Measurements from ENCODE around the gene RASSF8. TPM values are rescaled to one million over a fixed set of nuclear protein-coding genes. Genes with fewer than 3 reads are reported as not detected.

The RASSF8 gene, protein sequence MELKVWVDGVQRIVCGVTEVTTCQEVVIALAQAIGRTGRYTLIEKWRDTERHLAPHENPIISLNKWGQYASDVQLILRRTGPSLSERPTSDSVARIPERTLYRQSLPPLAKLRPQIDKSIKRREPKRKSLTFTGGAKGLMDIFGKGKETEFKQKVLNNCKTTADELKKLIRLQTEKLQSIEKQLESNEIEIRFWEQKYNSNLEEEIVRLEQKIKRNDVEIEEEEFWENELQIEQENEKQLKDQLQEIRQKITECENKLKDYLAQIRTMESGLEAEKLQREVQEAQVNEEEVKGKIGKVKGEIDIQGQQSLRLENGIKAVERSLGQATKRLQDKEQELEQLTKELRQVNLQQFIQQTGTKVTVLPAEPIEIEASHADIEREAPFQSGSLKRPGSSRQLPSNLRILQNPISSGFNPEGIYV
- 10 to 100 TPM; 32.0 to 79.5 (median 50.8) TPM for total RNA-seq

- TF ChIP-seq, protein P1, sequence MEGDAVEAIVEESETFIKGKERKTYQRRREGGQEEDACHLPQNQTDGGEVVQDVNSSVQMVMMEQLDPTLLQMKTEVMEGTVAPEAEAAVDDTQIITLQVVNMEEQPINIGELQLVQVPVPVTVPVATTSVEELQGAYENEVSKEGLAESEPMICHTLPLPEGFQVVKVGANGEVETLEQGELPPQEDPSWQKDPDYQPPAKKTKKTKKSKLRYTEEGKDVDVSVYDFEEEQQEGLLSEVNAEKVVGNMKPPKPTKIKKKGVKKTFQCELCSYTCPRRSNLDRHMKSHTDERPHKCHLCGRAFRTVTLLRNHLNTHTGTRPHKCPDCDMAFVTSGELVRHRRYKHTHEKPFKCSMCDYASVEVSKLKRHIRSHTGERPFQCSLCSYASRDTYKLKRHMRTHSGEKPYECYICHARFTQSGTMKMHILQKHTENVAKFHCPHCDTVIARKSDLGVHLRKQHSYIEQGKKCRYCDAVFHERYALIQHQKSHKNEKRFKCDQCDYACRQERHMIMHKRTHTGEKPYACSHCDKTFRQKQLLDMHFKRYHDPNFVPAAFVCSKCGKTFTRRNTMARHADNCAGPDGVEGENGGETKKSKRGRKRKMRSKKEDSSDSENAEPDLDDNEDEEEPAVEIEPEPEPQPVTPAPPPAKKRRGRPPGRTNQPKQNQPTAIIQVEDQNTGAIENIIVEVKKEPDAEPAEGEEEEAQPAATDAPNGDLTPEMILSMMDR (IDR thresholded peaks at IDR 0.05) = no peak
- peak; percentile 83 for ATAC-seq (ENCODE audit: low FRiP score)
- DNase-seq (ENCODE audit: low spot score) = no peak
Measured at GRCh38 chr12:25958428-25959070, at the start of gene RASSF8. TSS of gene RASSF8 (plus strand) at chr12:25958682. CDS start at chr12:26055344, 96,662 bp downstream.

GRCh38 chr12:25914551-25914950 lies 43.9 kb upstream of the RASSF8 start:
- ATAC-seq (ENCODE audit: low FRiP score) (no peak), DNase-seq (ENCODE audit: low spot score) (no peak)
- TF ChIP-seq, protein P1 (IDR thresholded peaks at IDR 0.05) = no peak

GRCh38 chr12:25924491-25925001 lies 33.9 kb upstream of the RASSF8 start:
- DNase-seq (ENCODE audit: low spot score) = no peak
- TF ChIP-seq, protein P1 (IDR thresholded peaks at IDR 0.05) = no peak
- no peak for ATAC-seq (ENCODE audit: low FRiP score)

DNA sequence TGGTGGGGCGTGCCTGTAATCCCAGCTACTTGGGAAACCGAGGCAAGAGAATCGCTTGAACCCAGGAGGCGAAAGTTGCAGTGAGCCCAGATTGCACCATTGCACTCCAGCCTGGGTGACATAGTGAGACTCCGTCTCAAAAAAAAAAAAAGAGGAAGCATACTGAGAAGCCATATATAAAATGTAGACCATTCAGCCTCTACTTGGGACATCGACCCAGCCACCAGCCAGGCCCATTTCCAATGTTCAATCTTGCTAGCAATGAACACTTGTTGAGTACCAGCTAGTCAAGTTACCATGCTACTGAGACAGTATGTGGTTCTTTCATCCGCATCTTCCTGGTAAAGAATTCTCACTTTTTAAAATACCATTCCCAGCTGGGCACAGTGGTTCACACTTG lies 33.4 kb upstream of the RASSF8 start:
- TF ChIP-seq, protein P1 (IDR thresholded peaks at IDR 0.05) = no peak
- DNase-seq (ENCODE audit: low spot score) (no peak), ATAC-seq (ENCODE audit: low FRiP score) (no peak)

- DNase-seq (ENCODE audit: low spot score) = no peak
- TF ChIP-seq, protein P1 (IDR thresholded peaks at IDR 0.05) = no peak
- ATAC-seq (ENCODE audit: low FRiP score) = no peak
Measured at GRCh38 chr12:25926536-25926935, 31.9 kb upstream of the RASSF8 start.

- no peak for ATAC-seq (ENCODE audit: low FRiP score)
- TF ChIP-seq, protein P1 (IDR thresholded peaks at IDR 0.05) = no peak
- no peak for DNase-seq (ENCODE audit: low spot score)
Measured at GRCh38 chr12:25929142-25929541, 29.3 kb upstream of the RASSF8 start.

All from omental fat pad (tissue), 4 donors.